HG03097 (cell line): ENCODE data around the gene METTL2B.
A peak's percentile ranks its signal among the peaks of the same experiment; 100 is the strongest.

Experiments used
- ATAC-seq: cut with Tn5 transposase; IDR thresholded peaks from one replicate; pipeline ENCODE4 v1.9.1; 2021; ENCODE audit not compliant: unreplicated experiment, low FRiP score

METTL2B gene, protein sequence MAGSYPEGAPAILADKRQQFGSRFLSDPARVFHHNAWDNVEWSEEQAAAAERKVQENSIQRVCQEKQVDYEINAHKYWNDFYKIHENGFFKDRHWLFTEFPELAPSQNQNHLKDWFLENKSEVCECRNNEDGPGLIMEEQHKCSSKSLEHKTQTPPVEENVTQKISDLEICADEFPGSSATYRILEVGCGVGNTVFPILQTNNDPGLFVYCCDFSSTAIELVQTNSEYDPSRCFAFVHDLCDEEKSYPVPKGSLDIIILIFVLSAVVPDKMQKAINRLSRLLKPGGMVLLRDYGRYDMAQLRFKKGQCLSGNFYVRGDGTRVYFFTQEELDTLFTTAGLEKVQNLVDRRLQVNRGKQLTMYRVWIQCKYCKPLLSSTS

DNA sequence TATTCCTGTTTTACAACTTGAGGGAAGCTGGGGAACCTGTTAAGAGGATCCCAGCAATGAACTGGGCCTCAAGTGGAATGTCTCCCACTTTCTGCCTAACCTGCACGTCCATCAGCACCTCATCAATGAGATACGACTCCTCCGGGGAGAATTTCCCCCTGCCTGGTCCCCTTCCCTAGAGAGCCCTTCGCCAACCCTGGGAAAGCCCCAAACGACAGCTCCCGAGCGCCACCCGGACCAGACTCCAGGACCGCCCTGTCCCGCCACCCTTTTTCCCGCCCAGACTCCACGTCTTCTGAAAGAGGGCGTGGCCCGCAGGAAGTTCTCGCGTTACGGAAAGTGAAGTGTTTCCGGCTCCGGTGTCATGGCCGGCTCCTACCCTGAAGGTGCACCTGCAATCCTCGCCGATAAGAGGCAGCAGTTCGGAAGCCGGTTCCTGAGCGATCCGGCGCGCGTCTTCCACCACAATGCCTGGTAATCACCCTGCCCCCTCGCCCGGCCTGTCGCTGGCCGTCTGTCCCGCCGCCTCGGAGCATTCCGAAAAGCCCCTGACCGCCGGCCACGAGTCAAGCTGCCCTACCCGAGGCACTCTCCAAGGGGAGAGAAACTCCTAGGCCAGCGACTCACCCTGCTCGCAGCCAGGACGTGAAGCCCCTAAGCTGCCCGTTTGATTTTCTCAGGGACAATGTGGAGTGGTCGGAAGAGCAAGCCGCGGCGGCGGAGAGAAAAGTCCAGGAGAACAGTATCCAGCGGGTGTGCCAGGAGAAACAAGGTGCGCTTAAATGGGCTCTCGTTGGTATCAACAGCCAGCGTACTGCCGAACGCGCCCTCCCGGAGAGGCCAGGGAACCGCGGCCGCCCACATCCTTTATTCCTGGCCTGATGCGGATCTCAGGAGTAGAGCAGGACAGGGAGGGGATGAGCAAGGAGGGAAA is at the start of gene METTL2B:
METTL2B (plus strand) TSS at position 347 of the 934 bp plus-strand sequence; CDS start at position 365, 18 bp downstream.
- ATAC-seq, result peak; percentile 90

DNA sequence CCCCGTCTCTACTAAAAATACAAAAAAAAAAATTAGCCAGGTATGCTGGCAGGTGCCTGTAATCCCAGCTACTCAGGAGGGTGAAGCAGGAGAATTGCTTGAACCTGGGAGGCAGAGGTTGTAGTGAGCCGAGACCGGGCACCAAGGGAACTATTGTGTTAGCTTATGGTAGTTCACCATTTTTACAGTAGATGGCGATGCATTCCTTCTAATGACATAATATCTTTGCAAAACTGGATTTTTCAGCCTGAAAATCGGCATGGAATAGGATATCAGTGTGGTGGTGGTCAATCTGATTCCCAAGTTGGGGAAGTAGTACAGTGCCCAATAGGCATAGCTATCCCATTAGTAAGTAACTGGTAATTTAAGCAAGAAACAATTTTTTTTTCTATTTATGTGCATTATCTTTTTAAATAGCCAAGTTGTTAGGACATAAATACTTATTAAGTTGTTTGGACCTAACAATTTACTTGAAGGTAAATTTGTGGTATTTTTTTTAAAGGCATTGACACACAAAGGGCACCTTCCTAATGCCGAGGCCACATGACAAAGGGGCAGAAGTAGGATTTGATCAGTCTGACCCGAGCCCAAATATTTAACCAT is 49.2 kb upstream of the METTL2B start:
- ATAC-seq, result no peak

DNA sequence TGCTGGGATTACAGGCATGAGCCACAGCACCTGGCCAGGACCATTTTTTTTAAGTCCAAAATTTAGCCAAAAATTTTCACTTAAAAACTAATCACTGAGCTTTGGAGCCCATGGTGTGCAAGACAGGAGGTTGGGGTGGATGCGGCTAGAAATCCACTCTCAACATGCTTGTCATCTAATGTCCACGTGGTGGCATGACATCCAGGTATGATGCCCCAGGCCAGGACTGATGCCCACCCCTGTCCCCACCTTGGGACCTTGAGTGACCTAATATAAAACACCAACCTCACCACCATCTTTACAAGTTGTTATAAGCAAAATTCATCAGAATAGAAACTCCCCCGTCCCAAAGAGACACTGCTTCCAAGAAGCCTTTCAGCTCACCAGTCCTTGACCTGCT is 46.3 kb upstream of the METTL2B start:
- ATAC-seq, result no peak

- ATAC-seq, result no peak
Observed at GRCh38 chr7:128431221-128431620, 45.3 kb upstream of the METTL2B start.

GRCh38 chr7:128431754-128432153 is 44.8 kb upstream of the METTL2B start:
- ATAC-seq, result no peak

DNA sequence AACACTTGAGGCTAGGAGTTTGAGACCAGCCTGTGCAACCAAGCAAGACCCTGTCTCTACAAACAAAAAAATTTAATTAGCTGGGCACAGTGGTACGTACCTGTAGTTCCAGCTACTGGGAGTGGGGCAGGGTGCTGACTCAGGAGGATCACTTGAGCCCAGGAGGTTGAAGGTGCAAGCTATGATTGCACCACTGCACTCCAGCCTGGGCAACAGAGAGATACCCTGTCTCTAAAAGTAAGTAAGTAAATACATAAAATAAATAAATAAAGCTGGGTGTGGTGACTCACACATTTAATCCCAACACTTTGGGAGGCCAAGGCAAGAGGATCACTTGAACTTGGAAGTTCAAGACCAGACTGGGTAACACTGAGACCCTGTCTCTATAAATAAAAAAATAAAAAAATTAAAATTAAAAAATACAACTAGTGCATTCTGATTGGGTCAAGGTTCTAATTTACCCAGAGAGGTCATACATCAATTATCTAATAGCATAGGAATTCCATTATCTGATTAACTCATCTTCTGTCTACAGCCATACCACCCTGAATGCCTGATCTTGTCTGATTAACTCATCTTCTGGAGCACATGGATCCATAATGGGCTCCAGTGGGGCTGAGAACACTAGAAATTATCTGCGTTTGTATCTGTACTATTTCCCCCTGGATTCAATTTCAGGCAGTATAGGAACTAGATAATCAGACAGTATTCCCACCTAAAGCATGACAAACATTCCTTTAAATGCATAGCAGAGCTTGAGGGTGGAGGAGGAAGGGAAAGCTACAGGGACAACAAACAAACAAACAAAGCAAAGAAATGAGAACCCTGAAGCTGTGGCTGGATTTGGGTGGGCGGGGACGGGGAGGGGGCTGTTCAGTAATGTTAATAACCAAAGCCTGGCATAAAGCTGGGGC is 41.9 kb upstream of the METTL2B start:
- no peak for ATAC-seq

GRCh38 chr7:128435327-128435686 is 41.2 kb upstream of the METTL2B start:
- ATAC-seq, result no peak

DNA sequence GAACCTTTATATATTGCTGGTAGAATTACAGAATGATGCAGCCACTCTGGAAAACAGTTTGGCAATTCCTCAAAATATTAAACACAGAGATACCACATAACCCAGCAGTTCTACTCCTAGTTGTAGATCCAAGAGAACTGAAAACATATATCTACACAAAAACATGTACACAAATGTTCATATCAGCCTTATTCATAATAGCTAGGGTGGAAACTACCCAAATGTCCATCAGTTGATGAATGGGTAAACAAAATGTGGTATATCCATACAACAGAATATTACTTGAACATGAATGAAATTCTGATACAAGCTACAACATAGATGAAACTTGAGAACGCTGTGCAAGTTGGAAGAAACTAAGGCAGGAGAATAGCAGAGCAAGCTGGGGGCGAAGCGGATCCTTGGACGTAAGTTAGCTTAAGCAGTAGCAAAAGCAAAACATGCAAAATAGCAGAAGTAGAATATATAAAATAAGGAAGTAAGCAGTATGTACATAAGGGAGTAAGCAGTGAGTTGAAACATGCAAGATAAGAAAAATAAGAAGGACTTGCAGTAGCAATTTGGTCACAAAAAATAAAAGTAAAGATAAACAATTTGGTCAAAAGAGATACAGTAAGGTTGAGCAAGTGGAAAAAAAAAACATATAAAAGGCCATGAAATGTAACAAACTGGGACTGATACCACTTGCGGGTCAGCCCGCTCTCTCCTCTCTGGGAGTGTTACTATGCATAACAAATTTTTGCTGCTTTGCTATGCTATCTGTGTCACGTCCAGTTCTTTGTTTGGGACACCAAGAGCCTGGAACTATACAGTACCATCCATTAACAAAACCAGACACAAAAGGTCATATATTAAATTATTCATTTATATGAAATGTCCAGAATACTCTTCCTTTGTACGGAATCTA is 38.9 kb upstream of the METTL2B start:
- no peak for ATAC-seq

DNA sequence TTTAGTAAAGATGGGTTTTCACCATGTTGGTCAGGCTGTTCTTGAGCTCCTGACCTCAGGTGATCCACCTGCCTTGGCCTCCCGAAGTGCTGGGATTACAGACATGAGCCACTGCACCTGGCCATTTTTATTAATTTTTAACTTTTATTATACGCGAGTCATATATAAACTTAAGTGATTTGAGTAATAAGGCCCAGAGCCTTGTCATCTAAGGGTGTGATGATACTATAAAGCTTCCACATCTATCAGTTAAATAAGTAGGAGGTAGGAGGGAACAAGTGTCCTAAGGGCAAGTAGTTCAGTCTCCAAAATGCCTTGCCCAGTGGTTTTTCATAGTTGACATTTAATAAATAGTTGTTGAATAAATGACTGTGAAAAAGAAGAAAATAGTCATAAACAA is 34.2 kb upstream of the METTL2B start:
- ATAC-seq, result no peak

- ATAC-seq, result no peak
Observed at GRCh38 chr7:128443831-128444600, 32.5 kb upstream of the METTL2B start.

DNA sequence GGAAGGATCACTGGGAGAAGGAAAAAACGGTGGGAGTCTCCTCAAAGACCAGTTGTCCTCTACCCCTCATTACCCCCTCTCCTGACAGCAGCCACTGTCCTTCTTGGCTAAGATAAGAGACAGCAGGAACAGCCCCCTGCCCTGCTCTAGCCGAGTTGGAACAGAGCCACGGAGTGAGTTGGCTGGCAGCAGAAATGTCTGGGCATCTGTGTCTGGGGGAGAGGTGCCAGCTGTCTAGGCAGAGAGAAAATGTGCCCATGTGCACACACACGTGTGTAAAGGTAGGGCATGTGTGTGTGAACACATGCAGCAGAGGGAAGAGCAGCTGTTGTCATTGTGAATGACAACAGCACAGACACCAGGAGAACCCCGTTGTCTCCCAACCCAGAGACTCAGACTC is 30.2 kb upstream of the METTL2B start:
- ATAC-seq, result no peak

GRCh38 chr7:128447941-128448564 is 28.5 kb upstream of the METTL2B start:
- no peak for ATAC-seq

GRCh38 chr7:128448751-128449302 is 27.7 kb upstream of the METTL2B start:
- ATAC-seq, result no peak

DNA sequence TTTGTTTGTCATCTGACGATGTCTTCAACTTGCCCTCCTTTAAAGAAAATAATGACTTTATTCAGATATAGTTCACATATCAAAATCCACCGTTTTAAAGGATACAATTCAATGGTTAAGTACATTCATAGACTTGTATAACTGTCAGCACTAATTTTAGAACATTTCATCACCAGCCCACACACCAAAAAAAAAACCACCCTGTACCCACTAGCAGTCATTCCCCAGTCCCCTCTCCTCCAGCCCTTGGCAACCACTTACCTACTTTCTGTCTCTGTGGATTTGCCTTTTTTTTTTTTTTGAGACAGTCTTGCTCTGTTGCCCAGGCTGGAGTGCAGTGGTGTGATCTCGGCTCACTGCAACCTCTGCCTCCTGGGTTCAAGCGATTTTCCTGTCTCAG is 26.1 kb upstream of the METTL2B start:
- no peak for ATAC-seq

DNA sequence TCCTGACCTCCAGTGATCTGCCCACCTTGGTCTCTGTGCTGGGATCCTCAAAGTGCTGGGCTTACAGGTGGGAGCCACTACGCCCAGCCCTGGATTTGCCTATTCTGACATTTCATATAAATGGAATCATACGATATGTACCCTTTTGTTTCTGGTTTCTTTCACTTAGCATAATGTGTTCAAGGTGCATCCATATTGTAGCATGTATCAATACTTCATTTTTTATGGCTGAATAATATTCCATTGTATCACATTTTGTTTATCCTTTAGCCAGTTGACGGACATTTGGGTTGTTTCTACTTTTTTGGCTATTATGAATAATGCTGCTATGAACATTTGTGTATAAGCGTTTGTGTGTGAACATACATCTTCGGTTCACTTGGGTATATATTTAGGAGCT is 25.6 kb upstream of the METTL2B start:
- ATAC-seq, result no peak

- no peak for ATAC-seq
Observed at GRCh38 chr7:128452552-128452951, 24.0 kb upstream of the METTL2B start.

DNA sequence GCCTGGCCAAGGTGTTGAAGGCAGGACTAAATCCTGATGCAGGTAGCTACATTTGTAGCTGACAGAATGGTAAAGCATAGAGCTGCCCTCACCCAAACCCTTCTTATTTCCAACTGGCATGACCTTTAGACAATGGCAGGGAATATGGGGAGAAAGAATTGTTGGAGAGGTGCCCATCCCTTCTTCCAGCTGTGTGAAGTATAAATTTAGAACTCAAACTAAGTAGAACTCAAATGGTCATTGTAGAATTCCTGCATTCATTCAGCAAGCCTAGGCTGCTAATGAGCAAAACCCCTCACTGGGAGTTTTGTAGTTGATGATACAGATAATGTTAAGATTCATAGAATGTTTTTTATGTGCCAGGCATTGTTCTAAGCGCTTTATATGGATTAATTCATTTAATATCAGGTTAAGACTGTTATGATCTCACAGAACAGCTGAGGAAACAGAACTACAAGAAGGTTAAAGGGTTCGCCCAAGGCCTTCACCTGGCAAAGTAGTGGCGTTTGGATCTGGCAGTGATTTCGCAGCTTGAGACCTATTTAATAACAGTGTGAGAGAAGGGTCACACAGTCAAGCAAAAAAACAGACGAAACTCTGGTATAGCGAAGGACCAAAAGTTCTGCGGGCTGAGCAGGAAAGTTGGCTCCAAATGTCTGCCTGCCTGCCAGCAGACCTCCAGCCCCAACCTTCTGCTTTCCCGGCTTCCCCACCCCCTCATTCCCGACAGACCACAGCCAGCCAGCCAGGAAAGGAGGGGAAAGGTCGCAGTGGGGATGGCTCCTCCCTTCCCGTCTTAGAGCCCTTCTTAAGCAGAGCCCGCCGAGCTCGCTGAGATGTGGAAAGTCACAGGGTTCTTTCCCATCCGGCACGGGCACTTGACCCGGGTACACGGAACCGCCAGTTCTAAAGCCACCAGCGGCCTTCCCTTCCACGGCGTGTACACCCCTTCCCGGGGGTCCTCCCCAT is 22.4 kb upstream of the METTL2B start:
- no peak for ATAC-seq
